ENCODE results near the gene B3GLCT. TPM values are rescaled to one million over a fixed set of nuclear protein-coding genes. Genes with fewer than 3 reads are reported as not detected.

Gene B3GLCT
- total RNA-seq, result 10 to 100 TPM; 10.8 to 14.0 (median 11.8) TPM

GRCh38 chr13:31199849-31200636, at the start of gene B3GLCT:
TSS of gene B3GLCT (plus strand) at chr13:31199975. CDS start at chr13:31200085, 110 bp downstream.
- Histone ChIP-seq H3K27me3 (no peaks in the 10 kb centered on the region), H3K9me3 (no peaks in the 10 kb centered on the region), H3K36me3 (no peaks in the 10 kb centered on the region), H3K27ac (peak within 1 kb of the TSS; percentile 96 to 98 (median 98)), H3K4me1 (peaks cover 13 to 24% of the 10 kb centered on the region in 2 donors), H3K4me3 (replicated peaks in 1 of 3) (peak within 1 kb of the TSS; percentile 18 to 71 (median 60))
- TF ChIP-seq CTCF (IDR thresholded peaks at IDR 0.05) (peak in 5 of 6 experiments; percentile 67 to 98 (median 95)), POLR2A (IDR thresholded peaks at IDR 0.05) (peak in 1 of 2 donors; percentile 80)
- DNase-seq, result peak; percentile 72 to 77
- WGBS, 2 donors, result 3% methylated on average over 12 of the region's 126 CpGs; no CpG with 5 or more reads in 1 of the 2 donors
- intact Hi-C loops (cut with DNase I), result no loop called here

GRCh38 chr13:31150315-31150985, 49.3 kb upstream of the B3GLCT start:
- intact Hi-C loops (cut with DNase I), result no loop called here
- H3K36me3 ChIP-seq, result peaks cover 43 to 59% of the 10 kb centered on the region in 2 donors

GRCh38 chr13:31151837-31152236, 47.9 kb upstream of the B3GLCT start:
- Histone ChIP-seq H3K4me3 (replicated peaks in 1 of 3) (no peak overlapping the region), H3K9me3 (no peaks in the 10 kb centered on the region), H3K36me3 (peaks cover 31 to 49% of the 10 kb centered on the region in 2 donors), H3K27ac (peak overlapping the region in 2 of 3 donors; percentile 31 to 66), H3K4me1 (peaks cover 13 to 19% of the 10 kb centered on the region in 2 donors), H3K27me3 (no peaks in the 10 kb centered on the region)
- intact Hi-C loops (cut with DNase I), result no loop called here
- 96 to 99% methylated on average over 3 of the region's 3 CpGs for WGBS, 2 donors
- TF ChIP-seq POLR2A (IDR thresholded peaks at IDR 0.05) (no peak), CTCF (IDR thresholded peaks at IDR 0.05) (no peak)
- no peak for DNase-seq

More at GRCh38 chr13:31150315-31150985, 49.3 kb upstream of the B3GLCT start:
- H3K4me3 ChIP-seq (replicated peaks in 1 of 3), result no peak overlapping the region
- H3K27me3 ChIP-seq, result no peaks in the 10 kb centered on the region
- 56 to 66% methylated on average over 4 of the region's 4 CpGs for WGBS, 2 donors
- no peak for TF ChIP-seq POLR2A (IDR thresholded peaks at IDR 0.05)
- peak in 1 of 6 experiments; percentile 12 for TF ChIP-seq CTCF (IDR thresholded peaks at IDR 0.05)
- H3K27ac ChIP-seq, result peak overlapping the region in 2 of 3 donors; percentile 58 to 66
- no peaks in the 10 kb centered on the region for H3K9me3 ChIP-seq
- peaks cover 13 to 19% of the 10 kb centered on the region in 2 donors for H3K4me1 ChIP-seq
- peak in 1 of 2 donors; percentile 24 for DNase-seq

- intact Hi-C loops (cut with DNase I), result no loop called here
- no peak for DNase-seq
- Histone ChIP-seq H3K4me1 (peaks cover 10 to 19% of the 10 kb centered on the region in 2 donors), H3K27ac (no peak overlapping the region), H3K36me3 (peaks cover 17 to 30% of the 10 kb centered on the region in 2 donors), H3K27me3 (no peaks in the 10 kb centered on the region), H3K9me3 (no peaks in the 10 kb centered on the region), H3K4me3 (replicated peaks in 1 of 3) (no peak overlapping the region)
- TF ChIP-seq POLR2A (IDR thresholded peaks at IDR 0.05), result no peak
- no peak for TF ChIP-seq CTCF (IDR thresholded peaks at IDR 0.05)
- 95 to 96% methylated on average over 2 of the region's 2 CpGs for WGBS, 2 donors
Observed at GRCh38 chr13:31154939-31155338, 44.8 kb upstream of the B3GLCT start.
